Epithelial cell of proximal tubule (primary cell): ENCODE measurements around the gene CDK7. TPM values are rescaled to one million over a fixed set of nuclear protein-coding genes. Genes with fewer than 3 reads are reported as not detected.

Experiments
- DNase-seq: peaks from one replicate; pipeline ENCODE4 v3.0.0-alpha.2; 2011; ENCODE audit warnings: low read depth
- H3K4me3 ChIP-seq: 2 replicates; pipeline ENCODE4 v1.5.1; 2011; ENCODE audit warnings: low read depth, mild to moderate bottlenecking, low read length
- CTCF ChIP-seq: conservative IDR thresholded peaks from 2 replicates; pipeline ENCODE4 v1.5.1; 2012; ENCODE audit warnings: low read depth, mild to moderate bottlenecking, low read length
- total RNA-seq: library from RNA; depleted of rRNA; stranded (reverse); fragments of >200 nt; gene quantifications from 2 replicates; pipeline ENCODE4 v1.2.3, GENCODE V29; 2015

Gene CDK7
- total RNA-seq, 1 donor from 2014 or later = 48.2 TPM

- H3K4me3 ChIP-seq = no peak overlapping the region
- no peak for TF ChIP-seq CTCF
- DNase-seq = no peak
Observed at GRCh38 chr5:69257577-69257976, 22.9 kb downstream of the CDK7 start.

GRCh38 chr5:69261034-69261433 lies 26.3 kb downstream of the CDK7 start:
- no peak for DNase-seq
- no peak overlapping the region for H3K4me3 ChIP-seq
- TF ChIP-seq CTCF = no peak

- DNase-seq = no peak
- H3K4me3 ChIP-seq = no peak overlapping the region
- peak; percentile 40 for TF ChIP-seq CTCF
Observed at GRCh38 chr5:69265931-69266330, 31.2 kb downstream of the CDK7 start.

GRCh38 chr5:69268899-69269298 lies 34.2 kb downstream of the CDK7 start:
- TF ChIP-seq CTCF = no peak
- H3K4me3 ChIP-seq = no peak overlapping the region
- DNase-seq = no peak

- no peak overlapping the region for H3K4me3 ChIP-seq
- no peak for DNase-seq
- no peak for TF ChIP-seq CTCF
Observed at GRCh38 chr5:69270840-69271239, 36.2 kb downstream of the CDK7 start.

- TF ChIP-seq CTCF = no peak
- no peak for DNase-seq
- H3K4me3 ChIP-seq = no peak overlapping the region
Observed at GRCh38 chr5:69271376-69271775, 36.7 kb downstream of the CDK7 start.

- no peak overlapping the region for H3K4me3 ChIP-seq
- DNase-seq = no peak
- TF ChIP-seq CTCF = no peak
Observed at GRCh38 chr5:69275563-69275962, 40.9 kb downstream of the CDK7 start.
